GM12891 (cell line): ENCODE data around the gene UBA5.
"Not testable (repeated sequence)": the region's sequence is repeated elsewhere in the genome, so short reads cannot be mapped to it uniquely, and the experiment has no call there.

ENCODE experiments used
- DNase-seq: peaks from one replicate; pipeline ENCODE4 v3.0.0; 2011; ENCODE audit warnings: low spot score; ENCODE audit not compliant: insufficient read length
- FAIRE-seq: peaks from 2 replicates; lab custom pipeline; 2011; peaks lifted over from hg19 to GRCh38; lab: Jason Lieb, UNC
- PAX5 ChIP-seq: IDR thresholded peaks from 2 replicates; pipeline ENCODE4 v1.6.1; 2011; ENCODE audit warnings: low read length, moderate library complexity, mild to moderate bottlenecking; ENCODE audit not compliant: insufficient read depth, severe bottlenecking
- POLR2A ChIP-seq: IDR thresholded peaks from 2 replicates; pipeline ENCODE4 v1.6.1; 2011; ENCODE audit warnings: low read depth, low read length, control low read depth
- POLR2AphosphoS5 ChIP-seq: IDR thresholded peaks from 2 replicates; pipeline ENCODE4 v1.6.1; 2011; ENCODE audit warnings: low read depth, low read length, control low read depth
- POU2F2 ChIP-seq: IDR thresholded peaks from 2 replicates; pipeline ENCODE4 v1.6.1; 2011; ENCODE audit warnings: low read depth, mild to moderate bottlenecking, control low read depth, low read length, moderate library complexity
- SPI1 ChIP-seq: IDR thresholded peaks from 2 replicates; pipeline ENCODE4 v1.6.1; 2011; ENCODE audit warnings: low read depth, low read length, control low read depth
- TAF1 ChIP-seq: IDR thresholded peaks from 2 replicates; pipeline ENCODE4 v1.6.1; 2011; ENCODE audit warnings: low read depth, low read length, control low read depth

Gene UBA5

GRCh38 chr3:132629928-132630327 lies 30.2 kb upstream of the UBA5 start:
- FAIRE-seq (no peak), DNase-seq (no peak)

GRCh38 chr3:132630612-132631011 lies 29.5 kb upstream of the UBA5 start:
- TF ChIP-seq POLR2A (no peak), POU2F2 (no peak), POLR2AphosphoS5 (no peak), PAX5 (no peak), TAF1 (no peak), SPI1 (no peak)
- no peak for DNase-seq
- FAIRE-seq = no peak

More at GRCh38 chr3:132629928-132630327, 30.2 kb upstream of the UBA5 start:
- TF ChIP-seq POU2F2 (no peak), PAX5 (no peak), POLR2AphosphoS5 (no peak), TAF1 (no peak), POLR2A (no peak)

GRCh38 chr3:132635052-132635451 lies 25.1 kb upstream of the UBA5 start:
- no peak for TF ChIP-seq POLR2A
- TF ChIP-seq SPI1 = no peak
- no peak for TF ChIP-seq POLR2AphosphoS5
- no peak for TF ChIP-seq TAF1
- TF ChIP-seq POU2F2 = no peak
- TF ChIP-seq PAX5 = no peak
- DNase-seq (no peak), FAIRE-seq (no peak)

GRCh38 chr3:132637590-132637989 lies 22.5 kb upstream of the UBA5 start:
- FAIRE-seq (no peak), DNase-seq (no peak)
- TF ChIP-seq PAX5 (no peak), POLR2A (no peak), SPI1 (no peak), POLR2AphosphoS5 (no peak), POU2F2 (no peak), TAF1 (no peak)

GRCh38 chr3:132638706-132639105 lies 21.4 kb upstream of the UBA5 start:
- DNase-seq = no peak
- no peak for FAIRE-seq

GRCh38 chr3:132641427-132641826 lies 18.7 kb upstream of the UBA5 start:
- not testable (repeated sequence) for FAIRE-seq, DNase-seq

More at GRCh38 chr3:132638706-132639105, 21.4 kb upstream of the UBA5 start:
- no peak for TF ChIP-seq POLR2AphosphoS5
- no peak for TF ChIP-seq TAF1
- no peak for TF ChIP-seq POLR2A
- TF ChIP-seq POU2F2 = no peak
- no peak for TF ChIP-seq SPI1
- TF ChIP-seq PAX5 = no peak

- no peak for DNase-seq
- peak; percentile 76 for FAIRE-seq
- TF ChIP-seq PAX5 (no peak), POU2F2 (no peak)
Observed at GRCh38 chr3:132641837-132642538, 18.1 kb upstream of the UBA5 start.

GRCh38 chr3:132642539-132642847 lies 17.6 kb upstream of the UBA5 start:
- no peak for TF ChIP-seq SPI1
- TF ChIP-seq POU2F2 = no peak
- no peak for TF ChIP-seq PAX5
- TF ChIP-seq POLR2A = no peak
- no peak for TF ChIP-seq POLR2AphosphoS5
- no peak for TF ChIP-seq TAF1
- DNase-seq = no peak
- FAIRE-seq = no peak

GRCh38 chr3:132643366-132643765 lies 16.8 kb upstream of the UBA5 start:
- DNase-seq (no peak), FAIRE-seq (no peak)
- TF ChIP-seq TAF1 (no peak), POLR2A (no peak), POU2F2 (no peak), SPI1 (no peak), POLR2AphosphoS5 (no peak), PAX5 (no peak)

- DNase-seq (no peak), FAIRE-seq (no peak)
- TF ChIP-seq SPI1 = no peak
- no peak for TF ChIP-seq POLR2A
- no peak for TF ChIP-seq PAX5
- TF ChIP-seq TAF1 = no peak
- no peak for TF ChIP-seq POLR2AphosphoS5
- no peak for TF ChIP-seq POU2F2
Observed at GRCh38 chr3:132645058-132645457, 15.1 kb upstream of the UBA5 start.
